DMS53 treated with DMSO at 0.1 percent for 48 hours (cell line): Measurements from ENCODE around the gene PARVB.

Experiments
- DNase-seq: peaks from one replicate; lab custom pipeline; 2025; ENCODE audit not compliant: unreplicated experiment; lab: John Stamatoyannopoulos, UW

The PARVB gene

DNA sequence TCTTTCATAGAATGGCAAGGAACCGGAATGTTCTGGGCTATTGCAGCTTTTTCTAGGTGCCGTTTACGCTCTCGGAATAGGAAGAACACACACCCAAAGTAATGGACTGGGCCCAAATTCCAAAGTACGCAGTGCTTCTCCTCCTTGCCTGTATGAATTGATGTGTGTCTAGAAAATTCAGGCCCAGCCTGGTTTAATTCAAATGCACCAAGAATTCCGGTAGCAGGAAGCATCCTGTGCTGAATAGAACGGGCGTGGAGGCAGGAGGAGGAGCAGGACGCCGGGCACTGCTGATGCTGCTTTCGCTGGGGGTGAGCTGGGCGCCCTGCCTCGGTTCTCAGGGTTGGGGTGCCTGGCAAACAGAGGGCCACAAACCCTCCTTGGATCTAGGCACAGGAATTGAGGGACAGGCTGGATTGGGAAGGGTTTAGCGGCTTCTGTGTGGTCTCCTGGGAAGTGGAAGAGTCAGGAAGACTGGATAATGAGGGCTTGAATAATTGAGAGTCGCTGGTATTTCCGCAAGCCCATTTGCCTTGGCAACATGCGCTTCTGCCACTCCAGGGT, 2.0 kb downstream of the PARVB start:
- DNase-seq = no peak

DNA sequence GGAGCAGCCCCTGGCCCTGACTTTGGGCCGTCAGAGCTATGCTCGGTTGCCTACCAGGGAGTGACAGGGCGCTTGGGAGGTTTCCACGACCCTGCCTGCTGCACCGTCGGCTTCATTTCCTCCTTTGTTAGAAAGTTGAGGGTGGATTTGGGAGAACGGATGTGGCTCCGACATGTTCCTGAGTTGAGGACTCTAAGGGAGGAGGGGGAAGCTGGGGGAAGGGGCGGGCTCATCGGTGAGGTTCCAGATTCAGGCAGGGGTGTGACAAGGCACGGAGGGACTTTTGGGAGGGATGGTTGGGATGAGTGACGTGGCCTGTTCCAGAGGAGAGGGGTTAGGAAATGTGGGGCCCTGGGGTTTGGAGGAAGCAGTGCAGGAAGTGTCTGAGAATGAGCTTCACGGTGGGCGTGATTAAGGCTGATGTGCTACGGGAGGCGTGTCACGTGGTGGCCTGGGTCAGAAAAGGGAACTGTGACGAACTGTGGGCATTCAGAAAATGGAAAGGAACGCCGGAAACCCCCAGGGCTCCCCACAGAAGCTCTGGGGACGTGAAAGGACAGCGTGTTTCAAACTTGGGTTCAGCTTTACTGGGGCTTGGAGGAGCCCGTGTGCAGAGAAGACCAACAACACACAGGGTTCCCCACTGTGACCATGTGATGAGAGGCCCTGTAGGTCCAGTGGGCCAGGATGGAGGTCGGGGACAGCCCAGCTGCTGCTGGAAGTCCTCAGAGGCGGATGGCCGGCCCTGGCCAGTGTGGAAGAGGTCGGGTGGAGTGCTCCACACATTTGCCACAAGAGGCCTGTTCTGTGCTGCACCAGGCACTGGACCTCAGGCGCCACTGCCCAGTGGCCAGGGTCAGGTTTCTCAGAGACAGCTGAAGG, 2.8 kb downstream of the PARVB start:
- DNase-seq = no peak

GRCh38 chr22:44028091-44028490, 4.0 kb downstream of the PARVB start:
- DNase-seq = no peak

DNA sequence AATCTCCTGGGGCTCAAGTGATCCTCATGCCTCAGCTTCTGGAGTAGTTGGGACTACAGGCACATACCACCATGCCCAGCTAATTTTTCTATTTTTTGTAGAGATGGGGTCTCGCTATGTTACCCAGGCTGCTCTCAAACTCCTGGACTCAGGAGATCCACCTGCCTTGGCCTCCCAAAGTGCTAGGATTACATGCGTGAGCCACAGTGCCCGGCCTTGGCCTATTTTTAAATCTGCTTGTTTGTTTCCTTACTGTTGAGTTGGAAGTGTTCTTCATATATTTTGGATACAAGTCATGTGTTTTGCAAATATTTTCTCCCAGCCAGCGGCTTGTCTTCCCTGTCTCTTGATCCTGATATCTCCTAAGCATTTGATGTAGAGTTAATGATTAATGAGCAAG, 5.0 kb downstream of the PARVB start:
- no peak for DNase-seq

DNA sequence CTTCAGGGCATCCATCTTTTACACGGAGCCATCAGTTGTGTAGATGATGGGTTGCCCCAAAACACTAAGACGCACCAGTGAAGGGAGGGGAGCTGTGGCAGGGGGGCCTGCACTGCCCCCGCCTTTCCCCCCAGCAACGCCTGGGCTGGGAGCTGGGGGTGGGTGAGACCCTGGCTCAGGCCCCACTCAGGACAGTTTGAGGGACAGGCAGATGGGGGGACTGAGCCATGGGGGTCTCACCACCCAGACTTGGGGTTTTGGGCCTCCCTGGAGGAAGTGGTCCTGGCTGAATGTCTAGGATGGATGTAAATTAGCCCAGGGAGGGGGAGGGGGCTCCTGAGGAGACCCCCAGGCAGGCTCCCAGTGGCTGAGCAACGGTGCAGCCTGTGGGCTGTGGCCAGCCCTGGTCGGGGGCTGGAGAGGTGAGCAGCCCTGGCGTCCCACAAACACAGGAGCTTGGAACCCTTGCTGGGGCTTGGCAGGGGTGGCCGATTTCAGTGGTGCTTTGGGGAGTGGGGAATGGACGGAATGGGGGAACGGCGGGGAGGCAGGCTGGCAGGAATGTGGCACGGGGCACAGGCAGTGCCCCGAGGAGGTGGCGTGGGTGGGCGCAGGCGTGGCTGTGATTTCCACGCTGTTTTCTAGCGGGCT, 6.1 kb downstream of the PARVB start:
- no peak for DNase-seq

- no peak for DNase-seq
These were observed 6.6 kb downstream of the PARVB start for GRCh38 chr22:44030702-44031082.

- no peak for DNase-seq
These were observed 7.3 kb downstream of the PARVB start for GRCh38 chr22:44031158-44031952.

GRCh38 chr22:44032126-44032730, 8.1 kb downstream of the PARVB start:
- DNase-seq = no peak

DNA sequence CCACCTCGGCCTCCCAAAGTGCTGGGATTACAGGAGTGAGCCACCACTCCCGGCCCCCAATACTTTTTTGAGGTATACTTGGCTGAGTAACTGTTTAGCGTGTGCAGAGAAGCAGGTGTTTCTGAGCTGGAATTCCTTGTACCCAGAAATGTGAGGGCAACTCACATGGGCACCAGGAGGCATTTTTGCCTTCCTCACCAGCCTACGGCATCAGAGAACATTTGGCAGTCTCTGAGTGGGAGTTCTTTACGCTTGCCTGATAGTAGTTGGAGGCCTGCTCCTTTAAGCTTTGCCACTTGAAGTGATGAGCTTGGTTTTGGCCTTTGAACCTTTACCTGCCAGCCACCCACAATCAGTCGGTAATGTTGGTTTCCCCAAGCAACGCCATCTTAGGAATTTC, 9.2 kb downstream of the PARVB start:
- no peak for DNase-seq

GRCh38 chr22:44033694-44034093, 9.6 kb downstream of the PARVB start:
- no peak for DNase-seq

GRCh38 chr22:44037519-44038375, 13.6 kb downstream of the PARVB start:
- peak; percentile 28 for DNase-seq

DNA sequence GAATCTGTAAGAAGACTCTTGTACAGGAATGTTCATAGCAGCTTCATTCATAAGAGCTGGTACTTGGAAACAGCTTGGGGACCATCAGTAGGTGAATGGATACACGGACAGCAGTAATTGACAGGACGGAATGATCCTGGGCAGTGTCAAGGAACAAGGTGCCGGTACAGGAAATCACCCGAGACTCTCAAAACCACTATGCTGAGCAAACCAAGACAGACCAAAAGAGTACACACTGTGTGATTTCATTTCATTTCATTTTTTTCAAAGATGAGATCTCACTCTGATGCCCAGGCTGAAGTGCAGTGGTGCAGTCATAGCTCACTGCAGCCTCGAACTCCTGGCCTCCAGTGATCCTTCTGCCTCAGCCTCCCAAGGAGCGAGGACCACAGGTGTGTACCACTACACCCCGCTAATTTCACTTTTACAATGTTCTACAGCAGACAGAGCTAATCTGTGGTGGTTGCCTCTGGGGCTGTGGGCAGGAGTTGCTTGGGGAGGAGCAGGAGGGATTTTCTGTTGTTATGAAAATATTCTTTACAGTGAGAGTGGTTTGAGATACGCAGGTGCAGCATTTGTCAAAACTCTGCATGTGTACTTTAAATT, 15.6 kb downstream of the PARVB start:
- no peak for DNase-seq

DNA sequence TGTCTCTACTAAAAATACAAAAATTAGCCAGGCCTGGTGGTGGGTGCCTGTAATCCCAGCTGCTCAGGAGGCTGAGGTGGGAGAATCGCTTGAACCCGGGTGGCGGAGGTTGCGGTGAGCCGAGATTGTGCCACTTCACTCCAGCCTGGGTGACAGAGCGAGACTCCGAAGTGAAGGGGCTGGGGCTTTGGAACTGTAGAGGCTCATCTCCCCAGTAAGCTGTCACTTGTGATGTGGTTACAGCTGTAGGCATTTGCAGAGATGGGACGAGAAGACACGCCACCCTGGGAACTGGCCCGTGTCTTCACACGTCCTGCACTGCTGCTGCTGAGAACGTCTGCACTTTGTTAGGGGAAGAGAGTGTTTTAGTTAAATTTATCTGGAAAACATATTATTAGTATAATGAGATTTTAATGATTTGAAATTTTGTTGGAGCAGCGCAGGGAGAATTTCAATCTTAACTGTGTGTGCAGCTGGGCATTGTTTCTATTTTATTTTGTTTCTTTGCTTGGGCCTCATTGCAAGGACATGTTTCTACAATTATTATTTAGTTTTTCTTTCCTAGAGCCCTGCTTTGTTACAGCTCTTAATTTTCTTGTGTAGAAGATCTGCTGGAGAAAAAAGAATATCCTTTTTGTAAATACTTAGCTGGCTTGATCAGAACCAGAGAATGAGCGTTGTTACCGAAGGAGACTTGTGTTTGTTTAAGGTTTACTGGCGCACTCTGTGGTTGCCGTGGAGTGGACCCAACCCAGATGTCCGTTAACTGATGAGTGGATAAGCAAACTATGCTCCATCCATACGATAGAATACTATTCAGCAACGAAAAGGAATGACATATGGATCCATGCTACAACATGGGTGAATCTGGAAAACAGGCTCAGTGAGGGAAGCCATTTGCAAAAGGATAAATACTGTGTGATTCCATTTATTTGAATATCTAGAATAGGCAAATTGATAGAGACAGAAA, 18.4 kb downstream of the PARVB start:
- no peak for DNase-seq

- DNase-seq = no peak
These were observed 21.0 kb downstream of the PARVB start for GRCh38 chr22:44045145-44045544.

- DNase-seq = no peak
These were observed 22.5 kb downstream of the PARVB start for GRCh38 chr22:44046485-44047141.

DNA sequence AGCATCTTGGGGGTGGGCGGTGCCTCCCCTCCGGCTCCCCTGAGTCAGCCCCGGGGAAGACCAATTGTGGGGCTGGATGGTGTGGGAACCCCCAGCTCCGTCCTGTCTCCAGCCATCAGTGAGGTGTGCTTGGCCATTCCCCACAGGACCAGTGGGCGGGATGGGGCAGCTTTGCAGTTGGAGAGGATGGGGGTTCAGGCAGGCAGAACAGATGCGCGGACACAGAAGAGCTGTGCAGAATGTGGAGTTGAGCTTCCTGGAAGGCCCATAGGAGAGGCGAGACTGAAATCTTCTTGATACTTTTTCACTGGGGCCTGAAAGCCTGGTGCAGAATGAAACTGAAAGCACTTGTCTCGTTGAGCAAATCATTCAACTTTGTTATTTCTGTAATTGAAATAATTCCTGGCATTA, 23.8 kb downstream of the PARVB start:
- DNase-seq = no peak

DNA sequence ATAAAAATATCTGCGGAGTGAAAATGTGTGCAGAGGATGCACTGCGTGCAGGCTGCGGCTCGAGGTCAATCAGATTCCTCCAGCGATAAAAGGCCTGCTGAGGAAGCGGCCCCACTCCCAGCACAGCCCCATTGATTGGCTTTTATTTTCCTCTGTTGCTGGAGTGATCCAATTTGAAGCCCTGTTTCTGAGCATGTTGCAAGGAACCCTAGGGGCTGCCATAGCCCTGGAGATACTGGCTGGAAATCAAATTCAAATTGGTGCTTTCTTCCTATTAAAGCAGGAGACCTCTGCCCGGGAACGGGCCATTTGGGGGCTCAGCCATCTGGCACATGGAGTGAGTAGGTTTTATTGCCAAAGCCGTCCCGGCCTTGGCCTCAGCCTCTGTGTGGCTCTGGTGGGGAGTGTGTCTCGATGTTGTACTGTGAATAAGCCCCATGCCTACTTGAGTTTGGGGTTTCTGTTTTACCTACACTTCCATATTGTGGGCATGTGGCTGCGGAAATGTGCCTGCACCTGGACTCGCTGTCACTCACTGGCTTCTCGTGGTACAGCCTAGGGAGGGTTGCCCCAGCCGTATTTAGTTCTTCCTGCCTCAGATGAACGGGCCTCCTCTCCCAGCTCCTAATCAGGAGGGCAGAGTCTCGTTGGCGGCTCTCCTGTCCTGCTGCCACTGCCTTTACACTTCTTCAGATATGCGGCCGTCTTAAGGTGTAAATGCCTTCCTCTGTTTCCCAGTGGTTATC, 25.6 kb downstream of the PARVB start:
- no peak for DNase-seq
